ENCODE results near the gene C16orf46.

DNA sequence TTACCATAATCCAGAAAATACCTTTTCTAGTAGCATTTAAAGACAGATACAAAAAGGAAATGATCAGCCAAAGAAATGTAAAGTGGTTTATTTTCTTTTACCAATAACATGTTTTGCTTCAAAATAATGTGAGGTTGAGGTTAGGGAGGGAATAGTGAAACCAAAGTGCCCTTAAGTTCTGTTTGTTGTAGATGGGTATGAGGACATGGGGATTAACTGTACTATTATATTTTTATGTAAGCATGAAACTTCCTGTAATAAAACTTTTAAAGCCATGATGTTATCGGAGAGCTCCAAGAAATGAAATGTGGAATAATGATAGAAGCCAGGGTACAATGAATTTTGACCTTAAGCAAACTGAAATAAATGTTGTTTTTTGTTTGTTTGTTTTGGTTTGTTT is 9.9 kb downstream of the C16orf46 start:
- TF ChIP-seq EZH2 (IDR thresholded peaks at IDR 0.05; ENCODE audit: borderline replicate concordance, low read depth, low read length, severe bottlenecking) (no peak), CTCF (IDR thresholded peaks at IDR 0.05; ENCODE audit: extremely low read depth in 1 of 2, insufficient read depth in 1 of 2, low read depth in 1 of 2, low read length in 2 of 2) (no peak), POLR2A (IDR thresholded peaks at IDR 0.05; ENCODE audit: low read depth, low read length) (no peak), POLR2AphosphoS5 (IDR thresholded peaks at IDR 0.05; ENCODE audit: insufficient read depth, low read depth, low read length) (no peak), MYC (IDR thresholded peaks at IDR 0.05; ENCODE audit: low read depth, low read length) (no peak), MAX (IDR thresholded peaks at IDR 0.05; ENCODE audit: insufficient read depth, insufficient read length) (no peak), FOS (IDR thresholded peaks at IDR 0.05; ENCODE audit: borderline replicate concordance, insufficient read depth, low read length) (no peak)

All from endothelial cell of umbilical vein (primary cell).